CD8-positive, alpha-beta memory T cell (primary cell): ENCODE measurements around the gene NOP58. TPM values are rescaled to one million over a fixed set of nuclear protein-coding genes. Genes with fewer than 3 reads are reported as not detected.
"Not testable (repeated sequence)": the region's sequence is repeated elsewhere in the genome, so short reads cannot be mapped to it uniquely, and the experiment has no call there.

Experiments
- CTCF ChIA-PET: fragments of 350-600 bp; sonication (Branson Sonifier 250); formaldehyde crosslinking; loops from one replicate; lab custom pipeline; 2021; ENCODE audit warnings: antibody characterized with exemption; lab: Charles Lee
- POLR2A ChIA-PET: fragments of 350-600 bp; sonication (Branson Sonifier 250); formaldehyde crosslinking; loops from one replicate; lab custom pipeline; 2021; ENCODE audit warnings: antibody characterized with exemption; lab: Charles Lee
- DNase-seq, 5 donors: peaks; one replicate each; pipeline versions ENCODE4 v3.0.0 to v3.0.0-alpha.2; 2020 to 2022; ENCODE audit warnings: mixed read lengths in 1 of 5
- H3K27ac ChIP-seq: one replicate; pipeline ENCODE4 v1.7.0; 2013; ENCODE audit warnings: low read depth, mild to moderate bottlenecking, low read length, moderate library complexity
- H3K27me3 ChIP-seq: 2 replicates; pipeline ENCODE4 v1.7.0; 2013; ENCODE audit warnings: low read length, mild to moderate bottlenecking; ENCODE audit not compliant: insufficient read depth, poor library complexity, severe bottlenecking
- H3K36me3 ChIP-seq: 2 replicates; pipeline ENCODE4 v1.7.0; 2013; ENCODE audit warnings: mild to moderate bottlenecking, low read length, moderate library complexity; ENCODE audit not compliant: insufficient read depth
- H3K4me1 ChIP-seq: 2 replicates; pipeline ENCODE4 v1.7.0; 2013; ENCODE audit warnings: mild to moderate bottlenecking, low read length, moderate library complexity; ENCODE audit not compliant: insufficient read depth
- H3K4me3 ChIP-seq: 2 replicates; pipeline ENCODE4 v1.7.0; 2013; ENCODE audit warnings: mild to moderate bottlenecking, low read length
- H3K9me3 ChIP-seq: 2 replicates; pipeline ENCODE4 v1.7.0; 2013; ENCODE audit warnings: mild to moderate bottlenecking, low read length
- H3K27ac Mint-ChIP-seq, 8 donors: one replicate each; pipeline ENCODE4 v1.8.0; 2020 to 2021; ENCODE audit warnings: mixed read lengths in 8 of 8, mild to moderate bottlenecking in 6 of 8, inconsistent platforms in 3 of 8, moderate library complexity in 3 of 8
- H3K27me3 Mint-ChIP-seq, 2 donors: one replicate each; pipeline ENCODE4 v1.8.0; 2020 to 2021; ENCODE audit warnings: mixed read lengths in 2 of 2, mild to moderate bottlenecking in 1 of 2, moderate library complexity in 1 of 2
- H3K36me3 Mint-ChIP-seq, 3 donors: one replicate each; pipeline ENCODE4 v1.8.0; 2020 to 2021; ENCODE audit warnings: mixed read lengths in 3 of 3, inconsistent platforms in 1 of 3, mild to moderate bottlenecking in 1 of 3
- H3K4me1 Mint-ChIP-seq, 3 donors: one replicate each; pipeline ENCODE4 v1.8.0; 2020 to 2021; ENCODE audit warnings: mixed read lengths in 3 of 3, inconsistent platforms in 1 of 3, mild to moderate bottlenecking in 1 of 3
- H3K4me3 Mint-ChIP-seq, 7 donors: one replicate each; pipeline ENCODE4 v1.8.0; 2020 to 2021; ENCODE audit warnings: mixed read lengths in 7 of 7, mild to moderate bottlenecking in 6 of 7, moderate library complexity in 4 of 7, inconsistent platforms in 2 of 7
- H3K9me3 Mint-ChIP-seq, 5 donors: one replicate each; pipeline ENCODE4 v1.8.0; 2020 to 2022; ENCODE audit warnings: mixed read lengths in 5 of 5, mild to moderate bottlenecking in 3 of 5, moderate library complexity in 2 of 5, inconsistent platforms in 1 of 5
- polyA plus RNA-seq: library from polyadenylated mRNA; unstranded; fragments of 300-500 nt; fragmentation: Illumina TruSeq; gene quantifications from one replicate; pipeline ENCODE4 v1.2.3, GENCODE V29; 2021
- total RNA-seq, 2 experiments: library from RNA; stranded (reverse); gene quantifications; one replicate each; pipeline ENCODE4 v1.2.3, GENCODE V29; 2021

Gene NOP58
- total and polyA plus RNA-seq, 3 experiments from 2014 or later = 94.3 to 221 (median 216) TPM

GRCh38 chr2:202311823-202312388, 46.3 kb downstream of the NOP58 start:
- Histone ChIP-seq H3K4me1 (no peaks in the 10 kb centered on the region), H3K4me3 (no peak overlapping the region), H3K27me3 (no peaks in the 10 kb centered on the region), H3K27ac (no peak overlapping the region), H3K36me3 (no peaks in the 10 kb centered on the region), H3K9me3 (no peaks in the 10 kb centered on the region)
- peaks cover 0 to 1% of the 10 kb centered on the region in 2 donors for H3K27me3 Mint-ChIP-seq
- no peak overlapping the region for H3K4me3 Mint-ChIP-seq
- H3K4me1 Mint-ChIP-seq = no peaks in the 10 kb centered on the region
- POLR2A ChIA-PET = no interaction called here
- no peak for DNase-seq
- CTCF ChIA-PET = interaction anchor here (1.4 to 1.8 kb wide), 2 partner anchors 10 to 18 kb away, joined by 3 to 4 read pairs; no protein-coding TSS in a partner anchor
- peak overlapping the region in 3 of 8 donors; percentile 26 to 82 (median 57) for H3K27ac Mint-ChIP-seq
- no peaks in the 10 kb centered on the region for H3K9me3 Mint-ChIP-seq
- peaks cover 0 to 28% (median 6%) of the 10 kb centered on the region in 3 donors for H3K36me3 Mint-ChIP-seq

DNA sequence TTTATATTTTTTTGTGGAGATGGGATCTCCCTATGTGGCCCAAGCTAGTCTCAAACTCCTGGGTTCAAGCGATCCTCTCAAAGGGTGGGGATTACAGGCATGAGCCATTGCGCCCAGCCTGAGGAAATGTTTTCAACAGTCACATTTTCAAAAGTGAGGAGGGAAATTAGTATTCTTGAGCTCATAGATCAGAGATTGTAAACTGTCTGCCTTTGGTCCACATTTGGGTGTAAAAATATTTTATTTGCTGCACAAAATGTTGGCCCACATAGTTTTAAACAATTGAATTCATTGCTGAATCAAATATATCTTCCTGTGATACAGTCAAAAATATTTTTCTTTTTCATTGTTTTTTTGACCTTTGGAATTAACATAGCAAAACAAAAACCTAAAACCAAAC, 48.6 kb downstream of the NOP58 start:
- no peak overlapping the region for H3K27ac Mint-ChIP-seq
- no peaks in the 10 kb centered on the region for H3K9me3 Mint-ChIP-seq
- H3K4me1 Mint-ChIP-seq = no peaks in the 10 kb centered on the region
- Histone ChIP-seq H3K27ac (no peak overlapping the region), H3K27me3 (no peaks in the 10 kb centered on the region), H3K9me3 (no peaks in the 10 kb centered on the region), H3K36me3 (no peaks in the 10 kb centered on the region), H3K4me1 (no peaks in the 10 kb centered on the region), H3K4me3 (no peak overlapping the region)
- H3K4me3 Mint-ChIP-seq = no peak overlapping the region
- H3K36me3 Mint-ChIP-seq = peaks cover 0 to 24% (median 4%) of the 10 kb centered on the region in 3 donors
- H3K27me3 Mint-ChIP-seq = peaks cover 0 to 1% of the 10 kb centered on the region in 2 donors
- ChIA-PET POLR2A (no interaction called here), CTCF (no interaction called here)
- DNase-seq = no peak

DNA sequence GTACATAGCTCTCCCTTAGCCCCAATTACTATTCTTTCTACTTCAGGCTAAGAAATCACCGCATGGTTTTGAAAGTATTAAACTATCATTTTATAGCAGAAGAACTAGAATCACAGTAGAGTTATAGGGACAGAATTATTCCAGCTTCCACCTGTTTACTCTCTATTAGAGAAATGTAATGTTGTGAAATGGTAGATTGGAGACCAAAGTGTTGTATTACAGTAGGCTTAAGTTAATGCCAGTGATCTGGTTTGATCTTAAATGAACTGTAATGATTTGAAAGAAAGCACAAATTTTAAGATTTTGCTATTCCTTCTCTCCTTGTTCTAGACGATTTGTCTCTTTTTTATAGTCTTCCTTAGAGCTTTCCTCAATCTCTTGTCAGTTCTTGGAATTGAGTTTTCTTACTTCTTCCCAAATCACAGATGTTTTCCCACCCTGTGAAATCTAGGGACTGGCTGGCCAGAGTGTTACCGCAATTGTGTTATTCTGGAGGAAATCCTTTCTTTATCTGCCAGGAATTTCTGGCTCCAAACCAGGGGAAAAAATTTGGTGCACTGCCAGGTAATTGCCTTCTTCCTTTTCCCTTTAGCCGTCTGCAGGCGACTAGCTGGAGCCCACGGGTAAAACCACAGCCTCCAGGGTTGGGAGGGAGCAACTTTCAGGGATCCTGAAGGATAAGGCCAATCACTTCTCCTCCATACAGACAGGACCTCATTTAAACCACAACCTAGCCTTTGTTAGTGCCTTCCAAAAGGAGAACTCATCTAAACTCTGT, 51.7 kb downstream of the NOP58 start:
- no peaks in the 10 kb centered on the region for H3K4me1 Mint-ChIP-seq
- CTCF ChIA-PET = no interaction called here
- POLR2A ChIA-PET = no interaction called here

GRCh38 chr2:202320362-202320761, 54.8 kb downstream of the NOP58 start:
- H3K27ac ChIP-seq, H3K4me3 ChIP-seq, H3K4me3 Mint-ChIP-seq, CTCF ChIA-PET, H3K27me3 ChIP-seq, DNase-seq, H3K27me3 Mint-ChIP-seq, H3K36me3 ChIP-seq, H3K4me1 ChIP-seq, H3K9me3 Mint-ChIP-seq, H3K4me1 Mint-ChIP-seq, POLR2A ChIA-PET, H3K9me3 ChIP-seq: not testable (repeated sequence)
- peak overlapping the region in 1 of 8 donors; percentile 12 for H3K27ac Mint-ChIP-seq
- H3K36me3 Mint-ChIP-seq = peaks cover 0 to 26% (median 12%) of the 10 kb centered on the region in 3 donors

More for the DNA sequence above, 51.7 kb downstream of the NOP58 start:
- no peak overlapping the region for H3K4me3 Mint-ChIP-seq
- Histone ChIP-seq H3K36me3 (no peaks in the 10 kb centered on the region), H3K9me3 (no peaks in the 10 kb centered on the region), H3K4me3 (no peak overlapping the region), H3K27ac (no peak overlapping the region), H3K4me1 (no peaks in the 10 kb centered on the region), H3K27me3 (no peaks in the 10 kb centered on the region)
- H3K36me3 Mint-ChIP-seq = peaks cover 0 to 16% (median 0%) of the 10 kb centered on the region in 3 donors
- no peaks in the 10 kb centered on the region for H3K9me3 Mint-ChIP-seq
- H3K27ac Mint-ChIP-seq = no peak overlapping the region
- peaks cover 0 to 1% of the 10 kb centered on the region in 2 donors for H3K27me3 Mint-ChIP-seq
- no peak for DNase-seq

- Mint-ChIP-seq H3K9me3 (no peaks in the 10 kb centered on the region), H3K4me1 (no peaks in the 10 kb centered on the region), H3K27ac (no peak overlapping the region), H3K27me3 (no peaks in the 10 kb centered on the region), H3K4me3 (no peak overlapping the region), H3K36me3 (peaks cover 0 to 34% (median 20%) of the 10 kb centered on the region in 3 donors)
- Histone ChIP-seq H3K36me3 (no peaks in the 10 kb centered on the region), H3K9me3 (no peaks in the 10 kb centered on the region), H3K4me1 (no peaks in the 10 kb centered on the region), H3K4me3 (no peak overlapping the region), H3K27me3 (no peaks in the 10 kb centered on the region), H3K27ac (no peak overlapping the region)
- ChIA-PET CTCF (interaction anchor here (1.0 kb wide), 1 partner anchor 10 kb away, joined by 4 read pairs; no protein-coding TSS in a partner anchor), POLR2A (no interaction called here)
- DNase-seq = no peak
These were observed 56.9 kb downstream of the NOP58 start for GRCh38 chr2:202322435-202322834.

DNA sequence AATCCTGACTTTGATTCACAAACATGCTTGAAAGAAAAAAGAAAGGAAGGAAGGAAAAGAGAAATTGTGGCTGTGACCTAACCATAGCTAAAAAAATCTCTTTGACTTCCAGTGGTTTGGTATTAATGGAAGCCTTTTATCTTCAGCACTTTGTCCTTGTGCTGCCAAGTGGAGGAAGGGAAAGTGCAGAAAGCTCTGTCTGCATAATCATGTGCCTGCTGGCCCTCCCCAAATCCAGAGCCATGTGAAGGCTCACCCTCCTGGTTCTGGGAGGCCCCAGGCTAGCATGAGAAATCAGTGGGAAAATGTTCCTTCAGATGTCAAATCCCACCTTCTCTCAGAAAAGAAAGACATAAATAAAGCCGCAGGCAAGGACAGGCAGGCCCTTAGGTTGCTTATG, 62.3 kb downstream of the NOP58 start:
- ChIA-PET POLR2A (no interaction called here), CTCF (no interaction called here)
- Mint-ChIP-seq H3K4me3 (no peak overlapping the region), H3K27ac (no peak overlapping the region), H3K36me3 (peaks cover 0 to 26% (median 20%) of the 10 kb centered on the region in 3 donors), H3K27me3 (no peaks in the 10 kb centered on the region), H3K4me1 (no peaks in the 10 kb centered on the region), H3K9me3 (no peaks in the 10 kb centered on the region)
- Histone ChIP-seq H3K27me3 (no peaks in the 10 kb centered on the region), H3K4me3 (no peak overlapping the region), H3K4me1 (no peaks in the 10 kb centered on the region), H3K36me3 (no peaks in the 10 kb centered on the region), H3K9me3 (no peaks in the 10 kb centered on the region), H3K27ac (no peak overlapping the region)
- no peak for DNase-seq

GRCh38 chr2:202335791-202336467, 70.4 kb downstream of the NOP58 start:
- Mint-ChIP-seq H3K9me3 (no peaks in the 10 kb centered on the region), H3K36me3 (peaks cover 0 to 2% (median 0%) of the 10 kb centered on the region in 3 donors), H3K27me3 (no peaks in the 10 kb centered on the region), H3K4me1 (no peaks in the 10 kb centered on the region), H3K4me3 (no peak overlapping the region), H3K27ac (peak overlapping the region in 1 of 8 donors; percentile 46)
- Histone ChIP-seq H3K4me3 (no peak overlapping the region), H3K36me3 (no peaks in the 10 kb centered on the region), H3K27ac (no peak overlapping the region), H3K4me1 (no peaks in the 10 kb centered on the region), H3K9me3 (no peaks in the 10 kb centered on the region), H3K27me3 (no peaks in the 10 kb centered on the region)
- CTCF ChIA-PET = no interaction called here
- DNase-seq = no peak
- POLR2A ChIA-PET = no interaction called here

DNA sequence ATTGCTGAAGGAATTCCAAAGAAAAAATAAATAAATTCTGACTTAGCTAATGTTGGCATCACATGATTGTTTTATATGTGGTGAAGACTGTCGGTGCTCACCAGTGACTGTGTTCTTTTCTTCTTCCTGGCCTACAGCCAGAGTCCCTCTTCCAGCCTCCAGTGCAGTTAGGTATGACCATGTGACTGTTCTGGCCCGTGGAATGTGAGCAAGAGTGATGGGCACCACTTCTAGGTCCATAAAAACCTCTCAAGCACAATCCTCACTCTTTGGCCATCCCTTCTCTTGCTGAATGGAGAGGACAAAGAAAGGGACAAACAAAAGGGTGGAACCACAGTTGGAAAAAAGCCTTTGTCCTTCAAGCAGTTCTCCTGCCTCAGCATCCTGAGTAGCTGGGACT, 71.6 kb downstream of the NOP58 start:
- no peaks in the 10 kb centered on the region for H3K4me1 Mint-ChIP-seq
- no peak overlapping the region for H3K4me3 Mint-ChIP-seq
- peak overlapping the region in 1 of 8 donors; percentile 30 for H3K27ac Mint-ChIP-seq
- no peaks in the 10 kb centered on the region for H3K9me3 ChIP-seq
- H3K36me3 Mint-ChIP-seq = no peaks in the 10 kb centered on the region
- H3K9me3 Mint-ChIP-seq = no peaks in the 10 kb centered on the region
- ChIA-PET CTCF (no interaction called here), POLR2A (no interaction called here)
- no peaks in the 10 kb centered on the region for H3K4me1 ChIP-seq
- no peak for DNase-seq
- no peaks in the 10 kb centered on the region for H3K36me3 ChIP-seq
- H3K27me3 ChIP-seq = no peaks in the 10 kb centered on the region
- H3K4me3 ChIP-seq = no peak overlapping the region
- H3K27me3 Mint-ChIP-seq = no peaks in the 10 kb centered on the region
- H3K27ac ChIP-seq = no peak overlapping the region
